ENCODE data around the gene PLXNA3. TPM values are rescaled to one million over a fixed set of nuclear protein-coding genes. Genes with fewer than 3 reads are reported as not detected.

PLXNA3 gene
- total RNA-seq, 1 donor from 2014 or later = 23.6 TPM

DNA sequence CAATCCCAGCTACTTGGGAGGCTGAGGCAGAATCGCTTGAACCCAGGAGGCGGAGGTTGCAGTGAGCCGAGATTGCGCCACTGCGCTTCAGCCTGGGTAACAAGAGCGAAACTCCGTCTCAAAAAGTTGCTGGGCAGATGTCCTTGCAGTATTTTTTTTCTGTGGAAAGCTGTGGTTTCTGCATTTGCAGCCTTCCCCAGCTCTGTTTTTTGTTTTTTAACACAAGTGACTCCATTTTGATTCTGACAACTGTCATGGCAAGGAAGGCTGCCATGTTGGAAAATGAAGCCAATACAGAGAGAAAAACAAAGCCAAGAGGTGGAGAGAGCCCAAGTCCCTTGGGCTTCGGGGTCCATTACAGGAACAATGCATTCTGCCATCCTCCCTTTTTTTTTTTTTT is 44.0 kb downstream of the PLXNA3 start:
- DNase-seq = no peak

DNA sequence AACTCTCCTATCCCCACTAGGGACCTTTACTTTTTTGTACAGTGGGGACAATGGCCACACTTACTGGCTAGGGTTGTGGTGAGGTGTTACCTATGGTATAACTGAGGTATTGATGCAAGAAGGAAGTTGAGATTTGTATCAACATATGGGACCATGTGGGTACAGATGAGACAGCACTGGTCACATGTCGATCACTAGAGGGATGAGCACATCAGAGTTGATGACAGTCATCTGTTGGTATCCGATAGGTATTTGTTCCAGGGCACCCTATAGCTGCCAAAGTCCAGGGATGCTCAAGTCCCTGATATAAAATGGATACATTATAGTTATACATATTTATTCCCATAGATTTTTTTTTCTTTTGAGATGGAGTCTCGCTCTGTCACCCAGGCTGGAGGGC is 44.9 kb downstream of the PLXNA3 start:
- no peak for DNase-seq

DNA sequence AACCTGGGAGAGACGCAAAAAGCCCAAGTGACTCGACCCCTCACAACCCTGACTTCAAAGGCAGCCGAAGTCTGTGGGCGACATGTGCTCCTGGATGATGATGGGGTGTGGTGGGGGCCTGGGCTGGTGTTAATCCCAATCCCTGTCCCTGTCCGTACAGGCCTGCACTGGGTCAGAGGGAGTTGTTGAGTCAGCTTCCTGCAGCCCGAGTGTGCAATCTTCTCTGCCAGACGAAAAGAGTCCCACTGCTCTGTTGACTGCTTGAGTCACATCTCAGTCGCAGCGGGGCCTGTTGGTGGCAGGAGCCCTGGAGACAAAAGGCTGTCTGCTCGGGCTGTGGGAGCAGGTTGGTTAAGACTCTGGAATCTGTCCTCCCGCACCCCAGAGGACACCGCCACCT is 47.7 kb downstream of the PLXNA3 start:
- DNase-seq = no peak

DNA sequence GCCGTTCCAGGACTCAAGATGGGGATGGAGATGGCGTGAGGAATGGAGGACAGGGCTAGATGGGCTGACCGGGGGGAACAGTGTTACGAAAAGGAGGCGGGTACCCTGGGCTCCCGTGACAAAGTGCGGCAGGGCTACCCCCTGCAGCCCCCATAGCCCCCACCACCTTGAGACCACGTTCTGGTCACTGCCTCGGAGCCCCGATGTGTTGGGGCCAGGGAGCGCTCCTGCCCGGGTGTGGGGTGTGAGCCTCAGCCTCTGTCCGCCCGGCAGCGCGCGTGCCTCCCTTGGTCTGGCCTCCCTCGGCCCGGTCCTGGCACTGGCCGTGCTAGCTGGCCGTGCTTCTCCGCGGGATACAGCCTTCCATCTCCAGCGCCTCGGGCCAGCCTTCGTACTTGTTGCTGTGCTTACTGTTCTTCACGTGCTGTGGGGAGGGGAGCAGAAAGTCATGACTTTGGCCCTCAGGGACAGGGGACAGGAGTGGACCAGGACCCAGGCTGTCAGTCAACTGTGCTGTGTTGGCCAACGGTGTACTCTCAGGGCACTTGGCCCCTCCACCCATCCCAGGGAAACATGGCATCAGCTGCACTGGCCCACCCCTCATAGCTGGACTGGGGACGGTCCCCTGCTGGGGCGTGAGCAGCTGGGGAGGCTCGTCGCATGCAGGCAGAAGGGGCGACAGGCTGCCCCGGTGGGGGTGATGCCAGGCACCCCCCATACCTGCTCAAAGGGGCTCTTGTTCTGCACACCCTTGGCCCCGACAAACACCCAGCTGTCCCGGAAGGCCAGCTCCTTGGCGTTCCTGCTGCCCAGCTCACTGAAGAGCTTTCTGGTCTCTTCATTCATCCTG is 48.6 kb downstream of the PLXNA3 start:
- no peak for DNase-seq

DNA sequence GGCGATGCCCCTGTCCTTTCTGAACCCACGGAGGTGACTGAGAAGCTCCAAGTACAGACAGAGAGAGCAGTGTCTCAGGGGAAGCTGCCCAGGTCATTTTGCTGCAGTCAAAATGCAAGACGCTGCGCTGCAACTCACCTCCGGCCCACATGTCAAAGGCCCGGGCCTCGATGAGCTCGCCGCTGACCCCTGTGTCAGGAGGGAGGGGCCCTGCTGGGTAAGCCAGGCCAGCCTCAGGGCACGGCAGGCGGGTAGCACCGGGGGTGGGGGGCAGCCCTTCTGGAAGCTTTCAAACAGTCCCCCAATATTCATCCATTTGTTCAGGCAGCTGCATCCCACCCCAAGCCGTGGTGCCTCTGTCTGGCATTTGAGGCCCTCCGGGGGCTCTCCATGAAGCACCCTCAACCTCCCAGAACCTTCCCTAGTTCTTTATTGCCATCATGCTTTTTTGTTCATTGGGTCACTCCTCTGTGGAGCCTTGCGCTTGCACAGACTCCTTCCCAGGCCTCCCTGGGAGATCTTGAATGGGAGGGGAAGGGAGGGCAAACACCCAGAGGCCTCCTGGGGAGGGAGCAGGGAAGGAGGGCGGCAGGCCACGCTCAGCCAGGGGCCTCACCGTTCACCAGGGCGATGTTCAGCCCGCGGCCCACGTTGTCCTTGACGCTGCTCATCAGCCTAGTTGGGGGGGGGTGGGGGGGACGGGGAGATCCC is 49.7 kb downstream of the PLXNA3 start:
- DNase-seq = no peak

DNA sequence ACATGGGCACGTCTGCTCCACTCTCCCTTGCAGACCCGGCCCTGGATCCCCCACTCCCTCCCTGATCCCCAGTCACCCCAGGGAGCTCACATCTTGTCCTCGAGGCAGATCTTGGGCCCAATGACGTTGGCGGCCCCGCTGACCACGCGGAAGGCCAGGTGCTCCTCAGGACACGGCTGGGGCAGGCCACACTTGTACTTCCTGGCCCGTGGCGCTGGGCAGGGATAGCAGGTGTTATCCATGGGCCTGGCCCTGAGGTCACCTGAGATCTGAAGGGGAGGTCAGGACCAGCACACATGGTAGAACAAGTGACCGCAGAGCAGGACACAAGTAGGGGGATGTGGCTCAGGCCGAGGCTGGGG is 50.3 kb downstream of the PLXNA3 start:
- DNase-seq = no peak

DNA sequence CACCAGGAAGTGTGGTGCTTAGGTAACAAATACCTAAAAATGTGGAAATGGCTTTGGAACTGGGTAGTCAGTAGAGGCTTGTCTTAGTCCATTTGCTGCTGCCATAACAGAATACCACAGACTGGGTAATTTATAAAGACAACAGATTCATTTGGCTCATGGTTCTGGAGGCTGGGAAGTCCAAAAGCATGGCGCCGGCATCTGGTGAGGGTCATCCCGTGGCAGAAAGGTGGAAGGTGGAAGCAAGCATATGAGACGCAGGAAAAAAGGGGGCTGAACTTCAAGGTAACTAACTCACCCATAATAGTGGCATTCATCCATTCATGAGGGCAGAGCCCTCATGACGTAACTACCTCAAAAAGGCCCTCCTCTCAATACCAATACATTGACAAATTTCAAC is 51.4 kb downstream of the PLXNA3 start:
- DNase-seq = no peak

DNA sequence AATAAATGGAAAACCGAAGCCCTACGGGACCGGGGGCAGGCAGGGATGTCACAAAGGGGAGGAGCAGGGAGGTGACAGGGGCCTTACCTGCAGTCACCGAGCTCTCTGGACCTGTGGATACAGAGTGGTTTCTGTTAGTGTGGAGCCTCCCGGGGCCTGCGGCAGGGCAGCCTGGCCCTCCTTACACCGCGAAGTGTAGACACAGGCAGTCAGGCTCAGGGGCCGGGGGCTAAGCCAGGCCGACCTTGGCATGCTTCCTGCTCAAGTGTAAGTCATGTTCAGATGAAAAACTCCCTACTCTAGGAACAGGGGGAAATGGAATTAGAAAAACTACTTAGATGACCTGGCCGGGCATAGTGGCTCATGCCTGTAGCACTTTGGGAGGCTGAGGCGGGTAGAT is 53.7 kb downstream of the PLXNA3 start:
- DNase-seq = no peak

DNA sequence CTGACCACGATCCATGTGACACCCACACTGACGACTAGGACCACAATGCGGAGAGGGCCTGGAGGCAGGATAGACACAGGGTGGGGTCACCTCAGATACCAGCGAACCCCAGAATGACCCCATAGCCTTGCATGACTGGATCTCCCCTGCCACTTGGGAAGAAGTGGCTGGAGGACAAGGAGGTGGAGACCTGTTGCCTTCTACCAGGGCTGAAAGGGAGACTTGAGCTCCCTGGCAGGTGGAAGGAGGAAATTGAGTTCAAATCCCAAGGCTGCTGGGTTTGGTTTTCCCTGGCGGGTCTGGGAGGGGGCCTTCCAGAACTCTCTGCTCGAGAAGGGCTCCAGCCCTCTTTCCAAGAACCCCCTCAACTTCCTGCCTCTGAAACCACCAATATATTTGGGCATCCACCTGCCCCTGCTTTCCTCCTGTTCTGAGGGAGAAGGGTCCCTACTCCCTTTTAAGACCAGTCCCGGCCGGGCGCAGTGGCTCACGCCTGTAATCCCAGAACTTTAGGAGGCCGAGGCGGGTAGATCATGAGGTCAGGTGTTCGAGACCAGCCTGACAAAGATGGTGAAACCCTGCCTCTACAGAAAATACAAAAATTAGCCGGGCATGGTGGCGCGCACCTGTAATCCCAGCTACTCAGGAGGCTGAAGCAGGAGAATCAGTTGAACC is 54.9 kb downstream of the PLXNA3 start:
- no peak for DNase-seq

DNA sequence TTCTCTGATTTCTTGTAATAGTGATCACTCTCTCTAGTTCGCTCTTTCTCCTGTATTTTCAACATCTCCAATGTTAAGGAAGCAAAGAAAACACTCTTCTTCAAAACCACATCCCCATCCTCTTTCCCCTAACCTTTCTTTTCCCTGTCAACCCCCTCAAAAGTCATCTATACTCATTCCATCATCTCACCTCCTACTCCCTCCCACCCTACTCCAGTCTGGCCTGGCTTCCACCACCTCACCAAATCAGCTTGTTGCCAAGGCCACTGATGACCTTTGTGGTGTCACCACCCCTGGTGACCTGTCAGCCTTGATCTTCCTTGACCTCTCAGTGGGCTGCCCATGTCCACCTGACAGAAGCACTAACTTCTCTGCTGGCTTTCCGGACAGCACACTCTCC is 55.6 kb downstream of the PLXNA3 start:
- no peak for DNase-seq

DNA sequence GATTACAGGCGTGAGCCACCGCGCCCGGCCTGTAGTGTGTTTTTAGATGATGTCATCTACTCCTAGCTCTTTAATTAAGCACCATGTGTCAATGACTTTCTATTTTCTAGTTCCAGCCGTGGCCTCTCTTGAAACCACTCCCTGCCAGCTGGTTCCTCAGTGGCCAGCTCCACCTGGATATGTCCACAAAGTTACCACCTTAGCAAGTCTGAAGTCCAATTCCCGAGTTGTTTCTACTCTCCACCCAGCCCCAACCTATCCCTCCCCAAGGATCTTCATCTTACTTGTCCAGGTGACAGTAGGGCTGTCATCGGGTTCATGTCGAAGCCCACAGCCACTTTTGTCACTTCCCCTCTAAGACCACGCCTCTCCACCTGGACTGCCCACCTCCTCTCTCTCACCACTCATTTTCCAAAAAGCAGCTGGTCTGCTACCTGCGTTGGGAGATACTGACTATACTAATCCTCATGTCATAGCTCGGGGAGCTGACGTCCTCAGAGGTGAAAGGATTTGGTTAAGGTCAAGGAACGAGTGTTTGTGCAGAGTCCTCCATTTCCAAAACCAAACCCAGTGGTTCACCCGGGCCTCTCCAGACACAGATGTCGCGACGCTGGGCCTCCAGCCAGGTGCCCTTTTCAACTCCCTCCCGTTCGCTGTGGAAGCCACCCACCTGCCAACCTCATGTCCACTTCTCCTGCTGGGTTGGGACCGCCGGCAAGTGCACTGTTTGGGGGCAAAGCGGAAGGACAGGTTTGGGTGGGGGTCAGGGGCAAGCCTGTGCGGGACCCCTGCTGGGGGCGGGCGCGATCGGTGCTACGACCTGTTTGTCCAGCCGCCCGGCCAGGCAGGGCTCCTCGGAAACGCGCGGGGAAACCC is 57.2 kb downstream of the PLXNA3 start:
- no peak for DNase-seq

DNA sequence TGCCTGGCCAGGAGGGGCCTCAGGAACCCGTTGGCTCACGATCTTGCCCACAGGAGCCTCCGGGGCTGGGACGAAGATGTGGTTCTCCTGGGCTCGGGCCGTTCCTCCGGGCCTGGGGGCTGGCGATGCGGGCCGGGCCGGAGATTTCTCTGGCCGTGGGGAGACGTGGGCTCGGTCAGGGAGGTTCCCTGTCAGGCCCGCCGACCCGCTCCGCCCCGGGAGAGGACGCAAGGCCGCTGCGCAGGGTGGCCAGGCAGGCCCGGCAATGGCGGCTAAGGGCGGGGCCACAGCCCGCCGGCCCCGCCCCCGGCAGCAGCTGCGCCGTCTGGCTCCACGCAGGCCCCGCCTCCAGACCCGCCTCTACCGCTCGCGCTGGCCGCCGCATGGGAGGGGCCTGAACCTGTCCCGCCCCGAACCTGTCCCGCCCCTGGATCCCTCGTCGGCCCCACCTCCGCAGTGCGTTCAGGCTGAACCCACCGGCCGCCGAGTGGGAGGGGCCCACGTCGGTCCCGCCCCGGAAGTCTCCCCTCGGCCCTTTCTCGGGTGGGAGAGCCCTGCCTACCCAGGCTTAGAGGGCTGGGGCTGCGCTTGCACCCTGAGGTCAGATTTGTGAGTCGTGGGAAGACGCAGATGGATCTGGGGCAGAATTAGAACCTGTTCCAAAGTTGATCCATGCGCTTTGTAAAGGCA is 58.0 kb downstream of the PLXNA3 start, which contains the start of gene FAM3A:
FAM3A (minus strand) TSS at position 267 of the 690 bp plus-strand sequence. CDS start 460 bp downstream, outside the sequence.
- DNase-seq = peak; percentile 89

DNA sequence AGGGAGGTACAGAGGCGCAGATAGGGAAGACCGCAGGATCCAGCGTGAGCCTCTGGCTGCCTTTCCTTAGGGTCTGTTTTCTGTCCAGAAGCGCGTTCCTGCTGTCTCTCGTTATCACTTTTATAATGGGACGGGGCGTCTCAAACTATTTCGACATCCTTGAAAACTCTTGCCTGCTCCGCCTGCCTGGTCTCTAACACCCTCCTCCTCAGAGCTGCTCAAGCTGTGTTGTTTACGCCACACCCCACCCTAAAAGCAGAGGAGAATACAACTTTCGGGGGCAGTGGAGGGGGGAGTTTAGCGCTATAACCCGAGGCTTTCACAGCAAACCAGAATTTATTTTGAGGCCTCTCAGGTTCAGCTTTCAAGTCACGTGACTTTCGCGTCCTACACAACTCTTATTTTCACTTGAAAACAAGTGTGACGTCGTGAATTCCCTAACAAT is 58.6 kb downstream of the PLXNA3 start:
- DNase-seq = peak; percentile 61

DNA sequence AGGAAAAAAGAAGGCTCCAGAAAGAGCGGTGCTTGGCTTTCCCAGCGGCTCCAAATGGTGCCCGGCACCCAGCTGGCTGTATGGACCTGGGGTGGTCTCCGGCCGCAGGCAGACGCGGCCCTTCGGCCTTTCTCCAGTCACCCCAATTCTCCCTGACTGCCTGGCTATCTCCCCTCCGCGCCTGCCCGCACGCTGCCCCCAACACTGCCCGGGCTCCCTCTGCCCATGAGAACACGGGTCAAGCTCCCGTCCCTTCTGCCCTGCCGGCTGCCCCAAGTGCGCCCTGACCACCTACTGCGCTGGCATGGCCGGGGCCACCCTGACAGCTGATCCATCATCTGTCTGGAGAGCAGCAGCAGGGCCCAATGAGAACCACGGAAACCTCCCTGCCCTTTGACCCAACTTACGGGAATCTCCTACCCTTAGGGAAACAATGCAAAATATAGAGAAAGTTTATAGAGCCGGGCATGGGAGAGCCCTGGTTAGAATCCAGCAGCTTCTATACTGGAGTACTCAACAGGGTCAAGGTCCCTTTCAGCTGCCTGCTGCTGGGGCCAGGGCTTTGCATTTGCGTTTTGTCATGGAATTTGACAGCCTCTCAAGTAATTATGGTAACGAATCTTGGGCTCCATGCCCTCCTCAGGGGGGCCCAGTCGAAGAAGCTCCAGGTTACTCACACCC is 59.2 kb downstream of the PLXNA3 start:
- DNase-seq = no peak

DNA sequence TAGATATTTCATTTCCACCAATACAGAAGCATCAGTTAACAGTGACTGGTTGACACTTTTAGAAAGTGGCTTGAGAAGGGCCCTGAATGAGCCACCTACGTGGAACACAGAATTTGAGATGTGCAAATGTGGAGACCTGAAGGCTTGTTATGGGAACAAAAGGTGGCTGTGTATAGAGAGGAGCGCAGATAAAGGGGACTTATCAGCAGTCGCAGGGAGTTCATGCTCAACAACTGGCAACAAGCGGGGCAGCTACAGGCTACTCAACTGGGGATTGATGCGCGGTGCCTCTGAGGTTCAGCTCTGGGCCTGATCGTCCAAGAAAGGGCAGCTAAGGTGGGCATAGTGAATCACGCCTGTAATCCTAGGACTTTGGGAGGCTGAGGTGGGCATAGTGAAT is 61.3 kb downstream of the PLXNA3 start:
- no peak for DNase-seq

DNA sequence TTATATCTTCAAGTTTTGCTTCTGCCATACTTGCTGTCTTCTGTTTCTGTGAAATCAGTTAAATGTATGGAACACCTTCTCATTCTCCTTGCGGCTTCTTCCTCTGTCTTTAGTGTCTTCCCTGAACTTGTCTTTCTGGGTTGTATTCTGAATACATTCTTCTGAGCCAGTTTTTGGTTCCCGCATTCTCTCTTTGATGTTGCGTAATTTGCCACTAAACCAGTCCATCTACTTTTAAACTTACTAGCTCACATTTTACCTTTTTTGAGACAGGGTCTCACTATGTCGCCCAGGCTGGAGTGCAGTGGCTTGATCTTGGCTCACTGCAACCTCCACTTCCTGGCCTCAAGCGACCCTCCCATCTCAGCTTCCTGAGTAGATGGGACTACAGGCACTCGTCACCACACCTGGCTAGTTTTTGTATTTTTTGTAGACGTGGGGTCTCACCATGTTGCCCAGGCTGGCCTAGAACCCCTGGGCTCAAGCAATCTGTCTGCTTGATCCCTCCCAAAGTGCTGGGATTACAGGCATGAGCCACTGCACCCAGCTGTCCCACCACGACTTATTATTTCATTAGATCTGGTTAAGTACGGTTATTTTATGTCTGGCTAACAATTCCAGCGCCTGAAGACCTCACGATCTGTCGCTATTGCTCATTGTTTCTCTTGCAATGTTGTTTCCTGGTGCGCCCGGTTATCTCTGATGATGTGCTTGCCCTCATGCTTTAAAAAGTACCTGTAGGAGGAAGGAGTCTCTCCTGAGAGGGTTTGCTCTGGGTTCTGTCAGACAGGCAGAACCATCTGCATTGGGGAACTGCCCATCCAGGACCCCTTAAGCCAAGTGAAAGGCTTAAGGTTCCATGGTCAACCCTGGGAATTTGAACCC is 67.8 kb downstream of the PLXNA3 start:
- DNase-seq = no peak

DNA sequence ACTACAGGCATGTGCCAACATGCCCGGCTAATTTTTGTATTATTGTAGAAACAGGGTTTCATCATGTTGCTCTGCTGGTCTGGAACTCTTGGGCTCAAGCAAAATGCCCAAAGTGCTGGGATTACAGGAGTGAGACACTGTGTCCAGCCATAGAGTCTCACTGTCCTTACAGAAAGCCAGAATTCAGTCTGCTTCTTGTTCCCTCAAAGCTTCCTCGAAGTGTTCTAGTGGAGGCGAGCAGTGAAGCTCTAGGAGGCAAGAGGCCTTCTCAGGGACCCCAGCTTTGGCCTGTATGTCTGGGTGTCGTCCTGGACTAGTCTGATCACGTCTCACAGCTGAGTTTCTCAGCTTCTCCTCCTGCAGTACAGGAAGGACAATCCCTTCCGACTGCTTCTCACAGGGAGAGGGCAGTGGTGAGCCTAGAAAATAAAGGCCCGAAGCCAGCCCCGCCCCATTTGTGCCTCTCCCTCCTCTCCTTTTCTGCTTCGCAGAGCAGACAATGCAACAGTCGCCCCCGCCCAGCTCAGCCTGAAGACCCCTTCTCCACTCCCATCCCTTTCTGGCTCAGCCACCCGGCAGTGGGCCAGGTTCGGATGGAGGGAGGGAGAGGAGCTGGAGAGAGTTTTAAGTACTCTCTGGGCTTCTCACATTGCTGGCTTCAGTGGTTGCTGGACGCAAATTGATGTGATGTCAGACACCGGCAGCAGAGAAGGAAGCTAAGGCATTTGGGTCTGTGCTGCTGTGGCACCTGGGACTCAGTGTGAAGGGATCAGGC is 69.0 kb downstream of the PLXNA3 start:
- peak; percentile 55 for DNase-seq

All from skin of body (tissue), 2 donors.